IPS DF 6.9 (cell line): ENCODE results near the gene ZXDC.
A peak's percentile ranks its signal among the peaks of the same experiment; 100 is the strongest.

Source experiments
- DNase-seq: peaks from one replicate; pipeline ENCODE4 v3.0.0-alpha.2; 2013; ENCODE audit warnings: low read depth, low spot score
- H3K27ac ChIP-seq: one replicate; pipeline ENCODE4 v1.5.1; 2013; ENCODE audit warnings: low read length, control low read depth
- H3K27me3 ChIP-seq: 2 replicates; pipeline ENCODE4 v1.6.1; 2013; ENCODE audit warnings: mild to moderate bottlenecking, low read length; ENCODE audit not compliant: control insufficient read depth, insufficient read depth
- H3K36me3 ChIP-seq: 2 replicates; pipeline ENCODE4 v1.6.1; 2013; ENCODE audit warnings: low read length; ENCODE audit not compliant: control insufficient read depth, insufficient read depth
- H3K4me1 ChIP-seq: 2 replicates; pipeline ENCODE4 v1.6.1; 2013; ENCODE audit warnings: low read length; ENCODE audit not compliant: control insufficient read depth, insufficient read depth
- H3K4me3 ChIP-seq: 2 replicates; pipeline ENCODE4 v1.5.1; 2013; ENCODE audit warnings: mild to moderate bottlenecking, low read length
- H3K9me3 ChIP-seq: 2 replicates; pipeline ENCODE4 v1.6.1; 2013; ENCODE audit warnings: low read length, inconsistent platforms; ENCODE audit not compliant: control insufficient read depth, insufficient read depth
- WGBS: extraction: QIAGEN DNeasy Blood & Tissue Kit; methylation state at CpG from one replicate; pipeline ENCODE4 v1.1.7; 2013; ENCODE audit warnings: mixed read lengths, missing lambda C conversion rate; ENCODE audit not compliant: insufficient read length, insufficient coverage; 5-methylcytosine and 5-hydroxymethylcytosine counted together

The ZXDC gene, protein sequence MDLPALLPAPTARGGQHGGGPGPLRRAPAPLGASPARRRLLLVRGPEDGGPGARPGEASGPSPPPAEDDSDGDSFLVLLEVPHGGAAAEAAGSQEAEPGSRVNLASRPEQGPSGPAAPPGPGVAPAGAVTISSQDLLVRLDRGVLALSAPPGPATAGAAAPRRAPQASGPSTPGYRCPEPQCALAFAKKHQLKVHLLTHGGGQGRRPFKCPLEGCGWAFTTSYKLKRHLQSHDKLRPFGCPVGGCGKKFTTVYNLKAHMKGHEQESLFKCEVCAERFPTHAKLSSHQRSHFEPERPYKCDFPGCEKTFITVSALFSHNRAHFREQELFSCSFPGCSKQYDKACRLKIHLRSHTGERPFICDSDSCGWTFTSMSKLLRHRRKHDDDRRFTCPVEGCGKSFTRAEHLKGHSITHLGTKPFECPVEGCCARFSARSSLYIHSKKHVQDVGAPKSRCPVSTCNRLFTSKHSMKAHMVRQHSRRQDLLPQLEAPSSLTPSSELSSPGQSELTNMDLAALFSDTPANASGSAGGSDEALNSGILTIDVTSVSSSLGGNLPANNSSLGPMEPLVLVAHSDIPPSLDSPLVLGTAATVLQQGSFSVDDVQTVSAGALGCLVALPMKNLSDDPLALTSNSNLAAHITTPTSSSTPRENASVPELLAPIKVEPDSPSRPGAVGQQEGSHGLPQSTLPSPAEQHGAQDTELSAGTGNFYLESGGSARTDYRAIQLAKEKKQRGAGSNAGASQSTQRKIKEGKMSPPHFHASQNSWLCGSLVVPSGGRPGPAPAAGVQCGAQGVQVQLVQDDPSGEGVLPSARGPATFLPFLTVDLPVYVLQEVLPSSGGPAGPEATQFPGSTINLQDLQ

DNA sequence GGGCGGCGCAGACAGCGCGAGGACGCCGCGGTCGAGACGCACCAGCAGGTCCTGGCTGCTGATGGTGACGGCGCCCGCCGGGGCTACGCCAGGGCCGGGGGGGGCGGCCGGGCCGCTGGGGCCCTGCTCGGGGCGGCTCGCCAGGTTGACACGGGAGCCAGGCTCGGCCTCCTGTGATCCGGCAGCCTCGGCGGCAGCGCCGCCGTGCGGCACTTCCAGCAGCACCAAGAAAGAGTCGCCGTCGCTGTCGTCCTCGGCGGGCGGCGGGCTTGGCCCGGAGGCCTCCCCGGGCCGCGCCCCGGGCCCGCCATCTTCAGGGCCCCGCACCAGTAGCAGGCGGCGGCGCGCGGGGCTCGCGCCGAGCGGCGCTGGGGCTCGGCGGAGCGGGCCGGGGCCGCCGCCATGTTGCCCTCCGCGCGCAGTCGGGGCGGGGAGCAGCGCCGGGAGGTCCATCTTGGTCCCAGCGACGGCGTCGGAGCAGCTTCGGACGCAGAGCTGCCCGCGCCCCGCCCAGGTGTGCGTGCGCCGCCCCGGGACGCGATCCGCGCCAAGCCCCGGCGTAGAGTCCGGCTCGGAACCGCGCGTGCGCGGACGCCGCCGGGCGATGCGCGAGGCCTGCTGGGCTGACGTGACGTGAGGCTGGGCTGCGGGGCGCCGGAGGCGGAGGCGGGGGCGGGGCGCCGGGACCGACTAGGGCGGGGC lies at the start of gene ZXDC:
ZXDC (minus strand) TSS at position 479 of the 702 bp plus-strand sequence; CDS start at position 453, 26 bp downstream.
- Histone ChIP-seq H3K4me3 (peak within 1 kb of the TSS; percentile 82), H3K4me1 (0 out of 2 replicates have a peak, but pooled peaks cover 1% of the 10 kb centered on the region), H3K36me3 (peaks cover 2% of the 10 kb centered on the region; the same call in 1 of the 2 replicates), H3K27ac (no peak within 1 kb of the TSS), H3K9me3 (no peaks in the 10 kb centered on the region), H3K27me3 (no peaks in the 10 kb centered on the region)
- no CpG with 5 or more reads among the region's 112 CpGs for WGBS
- DNase-seq, result peak; percentile 71

- no peaks in the 10 kb centered on the region for H3K36me3 ChIP-seq
These were observed 49.6 kb upstream of the ZXDC start for GRCh38 chr3:126525091-126525852.

DNA sequence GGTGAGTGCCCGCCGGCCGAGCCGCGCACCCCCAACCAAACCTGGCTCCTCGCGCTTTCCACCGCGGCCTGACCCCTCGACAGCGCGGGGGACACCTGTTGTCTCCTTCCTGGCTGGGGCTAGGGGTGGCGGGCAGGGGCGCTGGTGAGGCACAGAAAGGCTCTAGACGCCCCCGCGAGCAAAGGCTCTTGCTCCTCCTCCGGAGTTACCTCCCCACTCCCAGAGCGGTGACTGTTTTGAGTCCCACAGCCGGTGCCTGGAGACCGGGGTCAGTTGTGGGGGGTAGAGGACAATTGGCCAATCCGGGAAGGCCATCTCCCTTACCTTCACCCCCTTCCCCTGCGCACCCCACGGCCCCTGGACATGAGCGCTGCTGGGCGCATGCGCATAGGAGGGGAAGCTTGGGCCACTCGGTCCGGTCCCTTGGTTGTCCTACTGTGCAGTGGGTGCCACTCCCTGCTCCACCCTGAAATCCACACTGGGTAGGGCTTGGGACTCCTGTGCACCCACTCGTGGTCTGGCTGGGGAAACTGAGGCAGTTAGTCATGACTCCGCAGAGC lies 48.8 kb upstream of the ZXDC start:
- no peaks in the 10 kb centered on the region for H3K36me3 ChIP-seq
- H3K4me3 ChIP-seq, result peak overlapping the region; percentile 48; the same call in 1 of the 2 replicates
- no peak for DNase-seq
- no CpG with 5 or more reads among the region's 31 CpGs for WGBS
- H3K27ac ChIP-seq, result no peak overlapping the region
- H3K9me3 ChIP-seq, result no peaks in the 10 kb centered on the region
- no peaks in the 10 kb centered on the region; the same call in 1 of the 2 replicates for H3K27me3 ChIP-seq
- H3K4me1 ChIP-seq, result peaks cover 5% of the 10 kb centered on the region

More at GRCh38 chr3:126525091-126525852, 49.6 kb upstream of the ZXDC start:
- no peak overlapping the region for H3K4me3 ChIP-seq
- DNase-seq, result no peak
- no peaks in the 10 kb centered on the region; the same call in 1 of the 2 replicates for H3K27me3 ChIP-seq
- no CpG with 5 or more reads among the region's 12 CpGs for WGBS
- peaks cover 5% of the 10 kb centered on the region for H3K4me1 ChIP-seq
- H3K9me3 ChIP-seq, result no peaks in the 10 kb centered on the region
- H3K27ac ChIP-seq, result no peak overlapping the region

GRCh38 chr3:126523745-126524428 lies 48.2 kb upstream of the ZXDC start, which contains the start of gene CHST13:
TSS of gene CHST13 (plus strand) at chr3:126524155. CDS start at chr3:126524333, 178 bp downstream.
- Histone ChIP-seq H3K4me1 (peaks cover 5% of the 10 kb centered on the region; the same call in 1 of the 2 replicates), H3K36me3 (no peaks in the 10 kb centered on the region), H3K4me3 (peak within 1 kb of the TSS; percentile 48; the same call in 1 of the 2 replicates), H3K9me3 (no peaks in the 10 kb centered on the region), H3K27me3 (no peaks in the 10 kb centered on the region; the same call in 1 of the 2 replicates), H3K27ac (no peak within 1 kb of the TSS)
- no peak for DNase-seq
- no CpG with 5 or more reads among the region's 56 CpGs for WGBS

DNA sequence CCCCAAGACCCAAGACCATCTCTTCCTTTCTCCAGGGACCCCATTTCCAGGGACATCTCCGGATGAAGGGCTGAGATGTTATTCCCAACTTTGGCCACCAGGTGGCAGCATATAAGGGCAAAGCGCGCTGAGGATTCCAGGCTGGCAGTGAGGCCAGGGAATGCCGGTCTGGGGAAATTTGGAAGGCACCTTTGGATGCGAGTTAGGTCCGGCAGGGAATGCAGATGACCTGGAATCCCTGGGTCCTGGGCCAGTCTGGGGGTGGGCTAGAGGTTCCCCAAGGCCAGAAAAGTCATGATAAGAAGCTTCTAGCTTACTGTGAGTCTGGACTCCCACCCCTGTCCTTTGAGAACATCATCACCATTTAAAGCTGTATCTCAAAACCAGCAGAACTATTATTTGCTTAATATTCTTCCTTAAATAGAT lies 46.7 kb upstream of the ZXDC start:
- Histone ChIP-seq H3K36me3 (no peaks in the 10 kb centered on the region), H3K4me3 (no peak overlapping the region), H3K27me3 (no peaks in the 10 kb centered on the region; the same call in 1 of the 2 replicates), H3K4me1 (peaks cover 5% of the 10 kb centered on the region; the same call in 1 of the 2 replicates), H3K27ac (no peak overlapping the region), H3K9me3 (no peaks in the 10 kb centered on the region)
- DNase-seq, result no peak
- no CpG with 5 or more reads among the region's 6 CpGs for WGBS

DNA sequence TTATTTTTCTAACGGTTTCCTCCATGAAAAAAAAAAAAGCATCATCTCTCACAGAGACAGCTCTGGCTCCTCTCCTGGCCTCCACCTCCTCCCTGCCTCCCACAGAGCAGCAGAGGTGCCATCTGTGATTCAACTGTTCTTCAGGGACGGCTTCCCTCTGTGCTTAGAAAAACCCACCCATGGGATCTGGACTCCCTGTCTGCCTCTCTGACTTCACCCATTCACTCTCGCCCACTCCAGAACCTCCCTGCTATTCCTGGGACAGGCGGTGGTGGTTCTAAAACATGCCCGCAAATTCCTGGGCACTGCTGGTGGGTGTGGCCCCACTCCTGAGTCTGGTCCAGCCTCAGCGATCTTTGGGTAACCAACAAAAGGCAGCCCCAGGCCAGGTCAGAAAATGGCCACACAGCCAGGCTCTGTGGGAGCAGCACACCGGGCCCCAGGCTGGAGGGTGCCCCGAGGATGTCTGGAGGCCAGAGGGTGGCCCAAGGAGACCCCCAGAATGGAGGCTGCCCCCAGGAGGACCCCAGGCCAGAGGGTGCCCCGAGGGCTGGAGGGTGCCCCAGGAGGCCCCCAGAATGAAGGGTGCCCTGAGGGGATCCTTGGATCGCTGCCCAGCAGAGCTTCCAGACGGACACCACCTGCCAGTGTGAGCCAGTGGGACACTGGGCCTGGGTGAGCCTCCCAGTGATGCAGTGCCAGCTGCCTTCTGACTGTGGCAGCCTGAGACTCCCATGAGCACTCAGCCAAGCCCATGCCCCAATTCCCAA lies 45.6 kb upstream of the ZXDC start:
- WGBS, result no CpG with 5 or more reads among the region's 11 CpGs
- peaks cover 4% of the 10 kb centered on the region; the same call in 1 of the 2 replicates for H3K4me1 ChIP-seq
- H3K9me3 ChIP-seq, result no peaks in the 10 kb centered on the region
- H3K27ac ChIP-seq, result no peak overlapping the region
- DNase-seq, result no peak
- no peak overlapping the region for H3K4me3 ChIP-seq
- no peaks in the 10 kb centered on the region for H3K36me3 ChIP-seq
- no peaks in the 10 kb centered on the region; the same call in 1 of the 2 replicates for H3K27me3 ChIP-seq

DNA sequence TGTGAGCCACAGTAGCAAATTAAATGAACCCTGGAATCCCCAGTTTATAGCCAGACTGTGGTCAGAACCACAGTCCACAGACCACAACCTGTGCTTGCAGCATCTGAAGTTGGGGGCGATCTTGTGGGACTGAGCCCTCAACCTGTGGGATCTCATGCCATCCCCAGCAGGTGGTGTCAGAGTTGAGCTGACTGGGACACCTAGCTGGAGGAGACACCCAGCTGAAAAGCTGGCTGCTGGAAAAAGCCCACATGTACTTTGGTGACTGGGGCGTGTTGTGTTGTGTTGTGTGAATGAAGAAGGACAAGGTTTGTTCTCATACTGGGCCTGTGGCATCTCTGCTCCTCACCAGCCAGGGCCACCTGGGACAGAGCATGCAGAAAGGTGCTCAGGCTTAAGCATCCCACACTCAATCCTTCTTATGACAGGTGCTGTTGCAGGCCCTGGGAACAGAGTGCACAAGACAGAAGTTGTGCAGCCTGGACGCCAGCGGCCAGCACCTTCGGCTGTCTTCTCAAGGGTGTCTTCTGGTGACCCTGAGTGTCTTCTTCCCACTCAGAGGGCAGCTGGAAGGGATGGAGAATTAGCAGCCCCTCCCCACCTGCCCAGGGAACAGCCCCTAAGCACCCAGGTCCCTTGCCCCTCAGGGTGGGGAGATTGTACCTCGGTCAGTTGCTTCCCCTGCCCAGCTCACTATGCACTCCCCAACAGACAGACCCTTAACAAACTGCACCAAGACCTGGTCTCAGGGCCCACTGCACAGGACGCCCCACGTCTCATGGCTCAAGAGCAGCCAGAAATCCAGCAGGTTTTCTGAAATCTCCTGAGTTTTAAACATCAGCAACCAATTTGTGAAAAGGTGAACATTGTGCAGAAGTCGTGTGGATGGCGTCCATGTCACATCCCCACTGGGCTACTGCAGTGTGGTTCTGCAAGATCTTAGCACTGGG lies 44.1 kb upstream of the ZXDC start:
- no peaks in the 10 kb centered on the region; the same call in 1 of the 2 replicates for H3K27me3 ChIP-seq
- no peaks in the 10 kb centered on the region for H3K9me3 ChIP-seq
- H3K4me3 ChIP-seq, result no peak overlapping the region
- no peak for DNase-seq
- H3K4me1 ChIP-seq, result peaks cover 4% of the 10 kb centered on the region; the same call in 1 of the 2 replicates
- no peak overlapping the region for H3K27ac ChIP-seq
- H3K36me3 ChIP-seq, result no peaks in the 10 kb centered on the region
- no CpG with 5 or more reads among the region's 10 CpGs for WGBS

DNA sequence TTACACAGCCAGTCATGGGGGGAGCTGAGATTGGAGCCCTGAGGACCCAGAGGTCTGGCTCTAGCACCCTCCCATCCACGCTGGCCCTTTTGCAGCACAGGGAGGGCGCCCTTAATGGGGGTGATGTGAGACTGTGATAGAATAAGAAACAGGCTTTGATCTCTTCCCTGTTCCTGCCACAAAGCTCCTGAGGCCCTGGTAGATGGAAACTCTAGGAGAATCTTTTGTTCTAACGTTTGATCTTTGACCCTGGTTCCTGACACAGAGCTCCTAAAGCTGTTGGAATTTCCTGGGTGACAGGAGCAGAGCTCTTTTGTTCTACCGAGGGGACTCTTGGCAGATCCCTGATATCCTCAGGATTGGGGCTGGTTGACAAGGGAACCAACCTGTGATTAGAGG lies 43.1 kb upstream of the ZXDC start:
- Histone ChIP-seq H3K27me3 (no peaks in the 10 kb centered on the region; the same call in 1 of the 2 replicates), H3K36me3 (no peaks in the 10 kb centered on the region), H3K4me3 (no peak overlapping the region), H3K9me3 (no peaks in the 10 kb centered on the region), H3K4me1 (peaks cover 2% of the 10 kb centered on the region; the same call in 1 of the 2 replicates), H3K27ac (no peak overlapping the region)
- DNase-seq, result no peak
- WGBS, result no CpG with 5 or more reads among the region's 4 CpGs
